MM.1S (cell line): Measurements from ENCODE around the gene RAB20.

Experiments
- DNase-seq: peaks from one replicate; pipeline ENCODE4 v3.0.0-alpha.2; 2015
- H2AFZ ChIP-seq: fragments of 300-600 bp; sonication (generic); 2 replicates; pipeline ENCODE4 v1.6.0; 2016; ENCODE audit warnings: antibody characterized with exemption, low read length
- H3F3A ChIP-seq: fragments of 300-600 bp; sonication (generic); 2 replicates; pipeline ENCODE4 v1.6.1; 2016; ENCODE audit warnings: mild to moderate bottlenecking, antibody characterized with exemption, low read length, moderate library complexity, mixed read lengths; ENCODE audit not compliant: insufficient read depth
- H3K27ac ChIP-seq: fragments of 300-600 bp; sonication (generic); 2 replicates; pipeline ENCODE4 v1.5.1; 2016; ENCODE audit warnings: mild to moderate bottlenecking, low read length
- H3K27me3 ChIP-seq: fragments of 300-600 bp; sonication (generic); replicated peaks from 2 replicates; pipeline ENCODE4 v1.6.0; 2016; ENCODE audit warnings: low read length; ENCODE audit not compliant: insufficient read depth
- H3K36me3 ChIP-seq: fragments of 300-600 bp; sonication (generic); replicated peaks from 2 replicates; pipeline ENCODE4 v1.6.1; 2016; ENCODE audit warnings: mild to moderate bottlenecking, low read length, mixed read lengths; ENCODE audit not compliant: insufficient read depth
- H3K4me1 ChIP-seq: fragments of 300-600 bp; sonication (generic); 2 replicates; pipeline ENCODE4 v1.6.1; 2016; ENCODE audit warnings: low read length, mixed read lengths
- H3K4me2 ChIP-seq: fragments of 300-600 bp; sonication (generic); 2 replicates; pipeline ENCODE4 v1.6.0; 2016; ENCODE audit warnings: low read depth, low read length
- H3K4me3 ChIP-seq: fragments of 300-600 bp; sonication (generic); 2 replicates; pipeline ENCODE4 v1.5.1; 2016; ENCODE audit warnings: low read length, mixed read lengths
- H3K79me2 ChIP-seq: fragments of 300-600 bp; sonication (generic); 2 replicates; pipeline ENCODE4 v1.6.1; 2016; ENCODE audit warnings: mixed run types, low read length, mixed read lengths
- H3K9ac ChIP-seq: fragments of 300-600 bp; sonication (generic); 2 replicates; pipeline ENCODE4 v1.6.1; 2016; ENCODE audit warnings: low read length, mixed read lengths
- H3K9me2 ChIP-seq: fragments of 300-600 bp; sonication (generic); replicated peaks from 2 replicates; pipeline ENCODE4 v1.6.1; 2016; ENCODE audit warnings: mild to moderate bottlenecking, low read length, mixed read lengths; ENCODE audit not compliant: insufficient read depth
- H3K9me3 ChIP-seq: fragments of 300-600 bp; sonication (generic); replicated peaks from 2 replicates; pipeline ENCODE4 v1.6.1; 2016; ENCODE audit warnings: mild to moderate bottlenecking, low read length, mixed read lengths; ENCODE audit not compliant: insufficient read depth
- H4K20me1 ChIP-seq: fragments of 300-600 bp; sonication (generic); 2 replicates; pipeline ENCODE4 v1.6.1; 2016; ENCODE audit warnings: mild to moderate bottlenecking, low read length, moderate library complexity, mixed read lengths; ENCODE audit not compliant: insufficient read depth
- CTCF ChIP-seq: fragments of 300-600 bp; sonication (generic); IDR thresholded peaks from 2 replicates; pipeline ENCODE4 v1.5.1; 2016; ENCODE audit warnings: antibody characterized with exemption, low read length, mixed read lengths
- EZH2 ChIP-seq: fragments of 300-600 bp; sonication (generic); optimal IDR thresholded peaks from 2 replicates; pipeline ENCODE3; 2017; ENCODE audit warnings: low read depth, mild to moderate bottlenecking, antibody characterized with exemption, low read length, mixed read lengths
- EZH2phosphoT487 ChIP-seq: fragments of 300-600 bp; sonication (generic); IDR thresholded peaks from 2 replicates; pipeline ENCODE4 v1.6.1; 2018; ENCODE audit warnings: antibody characterized with exemption, low read length

The RAB20 gene

GRCh38 chr13:110568612-110569011, 7.1 kb upstream of the RAB20 start:
- Histone ChIP-seq H3K27me3 (no peaks in the 10 kb centered on the region), H3K27ac (no peak overlapping the region), H3K4me2 (no peak overlapping the region), H3F3A (no peaks in the 10 kb centered on the region), H3K9me2 (no peaks in the 10 kb centered on the region), H2AFZ (no peak overlapping the region), H3K9me3 (no peaks in the 10 kb centered on the region), H3K9ac (no peak overlapping the region), H3K4me3 (no peak overlapping the region), H3K36me3 (no peaks in the 10 kb centered on the region), H4K20me1 (no peaks in the 10 kb centered on the region), H3K4me1 (no peaks in the 10 kb centered on the region), H3K79me2 (no peaks in the 10 kb centered on the region)
- no peak for DNase-seq
- TF ChIP-seq CTCF (no peak), EZH2 (no peak), EZH2phosphoT487 (no peak)

DNA sequence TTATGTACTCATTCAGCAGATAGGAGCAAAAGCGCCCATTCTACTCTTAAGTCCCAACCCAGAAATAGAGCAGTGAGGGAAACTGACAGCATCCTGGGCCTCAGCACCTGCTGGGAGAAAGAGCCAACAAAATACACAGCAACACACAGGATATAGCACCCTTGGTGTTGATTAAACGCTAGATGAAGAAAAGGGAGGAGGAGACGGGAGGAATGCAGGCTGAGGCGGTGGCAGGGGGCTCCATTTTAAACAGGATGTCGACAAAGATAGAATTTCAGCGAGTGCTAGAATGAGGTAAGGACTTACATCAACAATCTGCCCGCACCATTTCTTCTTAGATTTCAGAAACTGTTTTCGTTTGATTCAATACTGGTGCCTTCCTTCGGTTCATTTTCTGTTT, 4.6 kb upstream of the RAB20 start:
- Histone ChIP-seq H3K9me3 (no peaks in the 10 kb centered on the region), H3K36me3 (no peaks in the 10 kb centered on the region), H3K79me2 (no peaks in the 10 kb centered on the region), H3K4me3 (no peak overlapping the region), H3K9ac (no peak overlapping the region), H3K4me2 (no peak overlapping the region), H3K27ac (no peak overlapping the region), H3K9me2 (no peaks in the 10 kb centered on the region), H3F3A (peaks cover 8% of the 10 kb centered on the region; the same call in 1 of the 2 replicates), H3K27me3 (peaks cover 11% of the 10 kb centered on the region), H4K20me1 (no peaks in the 10 kb centered on the region), H3K4me1 (no peaks in the 10 kb centered on the region), H2AFZ (no peak overlapping the region)
- TF ChIP-seq EZH2phosphoT487 (no peak), EZH2 (no peak), CTCF (no peak)
- DNase-seq: no peak

DNA sequence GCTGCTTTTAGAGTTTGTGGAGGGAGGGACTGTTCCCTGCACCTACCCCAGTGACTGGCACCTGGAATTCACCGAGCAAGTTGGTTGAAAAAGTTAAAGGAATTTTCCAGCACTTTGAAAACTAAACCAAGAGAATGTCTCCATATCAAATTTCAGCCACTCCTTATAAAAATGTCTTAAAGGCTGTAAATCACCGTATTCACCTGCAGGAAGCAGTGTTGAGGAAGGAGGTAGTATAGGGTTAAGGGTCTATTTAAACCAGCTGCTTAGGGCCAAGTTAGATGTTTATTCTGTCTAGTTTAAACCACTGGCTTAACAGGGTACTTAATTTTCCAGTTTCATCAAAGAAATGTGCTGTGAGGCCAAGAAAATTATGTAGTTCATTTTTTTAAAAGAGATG, 3.8 kb upstream of the RAB20 start:
- H3K9ac ChIP-seq: no peak overlapping the region
- no peaks in the 10 kb centered on the region for H3K9me3 ChIP-seq
- H3K27me3 ChIP-seq: peaks cover 16% of the 10 kb centered on the region
- no peaks in the 10 kb centered on the region for H3K36me3 ChIP-seq
- H3K79me2 ChIP-seq: no peaks in the 10 kb centered on the region
- H2AFZ ChIP-seq: no peak overlapping the region
- TF ChIP-seq CTCF (peak; percentile 9; the same call in 1 of the 2 replicates), EZH2 (no peak)
- peaks cover 16% of the 10 kb centered on the region for H3F3A ChIP-seq
- no peak overlapping the region for H3K4me2 ChIP-seq
- no peaks in the 10 kb centered on the region for H4K20me1 ChIP-seq
- DNase-seq: no peak
- H3K9me2 ChIP-seq: no peaks in the 10 kb centered on the region
- H3K4me3 ChIP-seq: no peak overlapping the region
- H3K27ac ChIP-seq: no peak overlapping the region
- no peaks in the 10 kb centered on the region for H3K4me1 ChIP-seq
